ENCODE measurements around the gene SOX12.

GRCh38 chr20:367486-367887 is 42.1 kb downstream of the SOX12 start:
- TF ChIP-seq, protein P1, sequence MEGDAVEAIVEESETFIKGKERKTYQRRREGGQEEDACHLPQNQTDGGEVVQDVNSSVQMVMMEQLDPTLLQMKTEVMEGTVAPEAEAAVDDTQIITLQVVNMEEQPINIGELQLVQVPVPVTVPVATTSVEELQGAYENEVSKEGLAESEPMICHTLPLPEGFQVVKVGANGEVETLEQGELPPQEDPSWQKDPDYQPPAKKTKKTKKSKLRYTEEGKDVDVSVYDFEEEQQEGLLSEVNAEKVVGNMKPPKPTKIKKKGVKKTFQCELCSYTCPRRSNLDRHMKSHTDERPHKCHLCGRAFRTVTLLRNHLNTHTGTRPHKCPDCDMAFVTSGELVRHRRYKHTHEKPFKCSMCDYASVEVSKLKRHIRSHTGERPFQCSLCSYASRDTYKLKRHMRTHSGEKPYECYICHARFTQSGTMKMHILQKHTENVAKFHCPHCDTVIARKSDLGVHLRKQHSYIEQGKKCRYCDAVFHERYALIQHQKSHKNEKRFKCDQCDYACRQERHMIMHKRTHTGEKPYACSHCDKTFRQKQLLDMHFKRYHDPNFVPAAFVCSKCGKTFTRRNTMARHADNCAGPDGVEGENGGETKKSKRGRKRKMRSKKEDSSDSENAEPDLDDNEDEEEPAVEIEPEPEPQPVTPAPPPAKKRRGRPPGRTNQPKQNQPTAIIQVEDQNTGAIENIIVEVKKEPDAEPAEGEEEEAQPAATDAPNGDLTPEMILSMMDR (conservative IDR thresholded peaks at IDR 0.05; ENCODE audit: low read depth, low read length): no peak
- no peak for TF ChIP-seq EZH2 (IDR thresholded peaks at IDR 0.05; ENCODE audit: borderline replicate concordance, low read depth, low read length, poor library complexity, severe bottlenecking)

Data from A673 (cell line).